22Rv1 (cell line): ENCODE data around the gene DET1.
"Not testable (repeated sequence)": the region's sequence is repeated elsewhere in the genome, so short reads cannot be mapped to it uniquely, and the experiment has no call there.

Source experiments
- CTCF ChIP-seq: fragments of 450-650 bp; IDR thresholded peaks from 2 replicates; pipeline ENCODE4 v1.5.1; 2017; ENCODE audit warnings: mild to moderate bottlenecking
- ZFX ChIP-seq: fragments of 450-650 bp; IDR thresholded peaks from 2 replicates; pipeline ENCODE4 v1.6.1; 2017; ENCODE audit warnings: antibody characterized with exemption, borderline replicate concordance

GRCh38 chr15:88548009-88548408 lies 1.5 kb upstream of the DET1 start:
- not testable (repeated sequence) for TF ChIP-seq CTCF, ZFX
